ENCODE data around the gene TTC34.
"Not testable (repeated sequence)": the region's sequence is repeated elsewhere in the genome, so short reads cannot be mapped to it uniquely, and the experiment has no call there.

- TF ChIP-seq POLR2A, CTCF (IDR thresholded peaks at IDR 0.05): not testable (repeated sequence)
Observed at GRCh38 chr1:2694796-2695195, 106.7 kb downstream of the TTC34 start.
